NB4 (cell line): ENCODE results near the gene P2RX2.
"Not testable (repeated sequence)": the region's sequence is repeated elsewhere in the genome, so short reads cannot be mapped to it uniquely, and the experiment has no call there.

Source experiments
- DNase-seq: peaks from one replicate; pipeline ENCODE4 v3.0.0; 2010; ENCODE audit warnings: low read depth
- H3K4me3 ChIP-seq: one replicate; pipeline ENCODE4 v1.5.1; 2011; ENCODE audit warnings: mild to moderate bottlenecking, low read depth, low read length, moderate library complexity
- MAX ChIP-seq: IDR thresholded peaks from 2 replicates; pipeline ENCODE4 v1.6.1; 2011; ENCODE audit warnings: low read depth, low read length
- MYC ChIP-seq: IDR thresholded peaks from 2 replicates; pipeline ENCODE4 v1.6.1; 2011; ENCODE audit warnings: low read depth, low read length
- POLR2A ChIP-seq: IDR thresholded peaks from 2 replicates; pipeline ENCODE4 v1.6.1; 2011; ENCODE audit warnings: mild to moderate bottlenecking; ENCODE audit not compliant: insufficient read length; ENCODE audit errors: extremely low read depth
- TF ChIP-seq, protein P1 (sequence below): IDR thresholded peaks from one replicate; pipeline ENCODE4 v1.5.1; 2012; ENCODE audit warnings: low read depth, low read length

Gene P2RX2

DNA sequence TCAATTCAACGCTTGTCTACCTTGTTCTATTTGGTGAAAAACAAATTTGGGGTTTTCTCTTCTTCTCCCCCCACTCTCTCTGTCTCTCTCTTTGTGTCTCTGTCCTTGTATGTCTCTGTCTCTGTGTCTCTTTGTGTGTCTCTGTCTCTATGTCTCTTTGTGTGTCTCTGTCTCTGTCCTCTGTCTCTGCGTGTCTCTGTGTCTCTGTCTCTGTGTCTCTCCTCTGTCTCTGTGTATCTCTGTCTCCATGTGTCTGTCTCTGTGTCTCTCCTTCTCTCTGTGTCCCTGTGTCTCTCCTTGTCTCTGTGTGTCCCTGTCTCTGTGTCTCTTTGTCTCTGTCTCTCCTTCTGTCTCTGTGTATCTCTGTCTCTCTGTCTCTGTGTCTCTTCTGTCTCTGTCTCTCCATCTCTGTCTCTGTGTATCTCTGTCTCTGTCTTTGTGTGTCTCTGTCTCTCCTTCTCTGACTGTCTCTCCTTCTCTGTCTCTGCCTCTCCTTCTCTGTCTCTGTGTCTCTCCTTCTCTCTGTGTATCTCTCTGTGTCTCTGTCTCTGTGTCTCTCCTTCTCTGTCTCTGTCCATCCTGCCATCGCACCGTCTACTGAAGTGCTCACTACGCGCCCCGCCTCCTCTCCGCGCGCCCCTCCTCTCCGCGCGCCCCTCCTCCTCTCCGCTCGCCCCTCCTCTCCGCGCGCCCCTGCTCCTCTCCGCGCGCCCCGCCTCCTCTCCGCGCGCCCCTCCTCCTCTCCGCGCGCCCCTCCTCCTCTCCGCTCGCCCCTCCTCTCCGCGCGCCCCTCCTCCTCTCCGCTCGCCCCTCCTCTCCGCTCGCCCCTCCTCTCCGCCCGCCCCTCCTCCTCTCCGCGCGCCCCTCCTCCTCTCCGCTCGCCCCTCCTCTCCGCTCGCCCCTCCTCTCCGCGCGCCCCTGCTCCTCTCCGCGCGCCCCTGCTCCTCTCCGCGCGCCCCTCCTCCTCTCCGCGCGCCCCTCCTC is 21.0 kb upstream of the P2RX2 start:
- no peak for DNase-seq
- TF ChIP-seq POLR2A (no peak), MYC (no peak), MAX (no peak)
- TF ChIP-seq, protein P1, sequence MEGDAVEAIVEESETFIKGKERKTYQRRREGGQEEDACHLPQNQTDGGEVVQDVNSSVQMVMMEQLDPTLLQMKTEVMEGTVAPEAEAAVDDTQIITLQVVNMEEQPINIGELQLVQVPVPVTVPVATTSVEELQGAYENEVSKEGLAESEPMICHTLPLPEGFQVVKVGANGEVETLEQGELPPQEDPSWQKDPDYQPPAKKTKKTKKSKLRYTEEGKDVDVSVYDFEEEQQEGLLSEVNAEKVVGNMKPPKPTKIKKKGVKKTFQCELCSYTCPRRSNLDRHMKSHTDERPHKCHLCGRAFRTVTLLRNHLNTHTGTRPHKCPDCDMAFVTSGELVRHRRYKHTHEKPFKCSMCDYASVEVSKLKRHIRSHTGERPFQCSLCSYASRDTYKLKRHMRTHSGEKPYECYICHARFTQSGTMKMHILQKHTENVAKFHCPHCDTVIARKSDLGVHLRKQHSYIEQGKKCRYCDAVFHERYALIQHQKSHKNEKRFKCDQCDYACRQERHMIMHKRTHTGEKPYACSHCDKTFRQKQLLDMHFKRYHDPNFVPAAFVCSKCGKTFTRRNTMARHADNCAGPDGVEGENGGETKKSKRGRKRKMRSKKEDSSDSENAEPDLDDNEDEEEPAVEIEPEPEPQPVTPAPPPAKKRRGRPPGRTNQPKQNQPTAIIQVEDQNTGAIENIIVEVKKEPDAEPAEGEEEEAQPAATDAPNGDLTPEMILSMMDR = no peak
- no peak overlapping the region for H3K4me3 ChIP-seq

DNA sequence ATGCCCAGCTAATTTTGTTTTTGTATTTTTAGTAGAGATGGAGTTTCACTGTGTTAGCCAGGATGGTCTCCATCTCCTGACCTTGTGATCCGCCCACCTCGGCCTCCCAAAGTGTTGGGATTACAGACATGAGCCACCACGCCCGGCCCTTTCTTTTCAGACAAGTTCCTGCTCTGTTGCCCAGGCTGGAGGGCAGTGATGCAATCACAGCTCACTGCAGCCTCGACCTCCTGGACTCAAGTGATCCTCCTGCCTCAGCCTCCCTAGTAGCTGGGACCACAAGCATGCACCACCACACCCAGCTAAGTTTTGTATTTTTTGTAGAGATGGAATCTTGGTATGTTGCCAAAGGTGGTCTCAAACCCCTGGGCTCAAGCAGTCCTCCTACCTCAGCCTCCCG is 19.1 kb upstream of the P2RX2 start:
- DNase-seq, H3K4me3 ChIP-seq: not testable (repeated sequence)

- H3K4me3 ChIP-seq = peak overlapping the region; percentile 55
- TF ChIP-seq MYC = peak; percentile 72; the same call in 1 of the 2 replicates
- no peak for TF ChIP-seq POLR2A
- peak; percentile 75 for TF ChIP-seq MAX
- TF ChIP-seq, protein P1 = peak; percentile 86
- peak; percentile 83 for DNase-seq
Measured at GRCh38 chr12:132600048-132601032, 18.2 kb upstream of the P2RX2 start.

GRCh38 chr12:132601171-132601883 is 17.2 kb upstream of the P2RX2 start:
- TF ChIP-seq POLR2A (no peak), MAX (no peak), MYC (no peak)
- TF ChIP-seq, protein P1 = no peak
- H3K4me3 ChIP-seq = no peak overlapping the region
- DNase-seq = no peak

DNA sequence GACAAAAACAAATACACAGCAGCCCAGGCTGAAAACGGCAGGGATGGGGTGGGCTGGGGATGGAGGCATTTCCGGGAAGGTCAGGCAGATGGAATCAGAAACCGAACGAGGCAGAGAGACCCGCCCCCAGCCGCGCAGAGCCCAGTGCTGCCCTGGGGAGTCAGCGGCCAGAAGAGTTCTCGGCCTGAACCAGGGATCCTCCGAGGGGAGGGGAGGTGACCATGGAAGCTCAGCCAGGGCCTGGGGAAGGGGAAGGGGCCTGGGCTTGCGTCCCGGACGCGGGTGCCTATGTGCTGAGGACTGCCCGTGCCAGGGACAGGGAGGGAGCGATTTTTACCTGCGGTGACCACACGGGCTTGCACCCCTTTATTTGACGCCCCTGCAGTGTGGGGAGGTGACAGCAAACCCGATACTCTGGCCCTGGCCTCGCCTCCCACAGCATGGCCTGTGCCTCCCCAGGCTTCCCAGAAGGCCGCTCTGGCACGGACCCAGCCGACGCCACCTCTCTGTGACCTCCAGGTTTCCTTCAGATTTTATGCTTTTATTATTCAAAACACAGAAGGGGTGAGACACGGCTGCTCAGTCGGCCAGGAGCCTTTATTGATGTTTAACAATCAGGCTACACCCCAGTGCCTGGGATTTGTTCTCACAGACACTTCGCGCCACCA is 15.9 kb upstream of the P2RX2 start:
- no peak for DNase-seq
- H3K4me3 ChIP-seq = no peak overlapping the region
- TF ChIP-seq MYC (no peak), POLR2A (no peak), MAX (no peak)
- TF ChIP-seq, protein P1 = no peak
